ENCODE data around the gene SIVA1.
A peak's percentile ranks its signal among the peaks of the same experiment; 100 is the strongest.
"Not testable (repeated sequence)": the region's sequence is repeated elsewhere in the genome, so short reads cannot be mapped to it uniquely, and the experiment has no call there.

SIVA1 gene

DNA sequence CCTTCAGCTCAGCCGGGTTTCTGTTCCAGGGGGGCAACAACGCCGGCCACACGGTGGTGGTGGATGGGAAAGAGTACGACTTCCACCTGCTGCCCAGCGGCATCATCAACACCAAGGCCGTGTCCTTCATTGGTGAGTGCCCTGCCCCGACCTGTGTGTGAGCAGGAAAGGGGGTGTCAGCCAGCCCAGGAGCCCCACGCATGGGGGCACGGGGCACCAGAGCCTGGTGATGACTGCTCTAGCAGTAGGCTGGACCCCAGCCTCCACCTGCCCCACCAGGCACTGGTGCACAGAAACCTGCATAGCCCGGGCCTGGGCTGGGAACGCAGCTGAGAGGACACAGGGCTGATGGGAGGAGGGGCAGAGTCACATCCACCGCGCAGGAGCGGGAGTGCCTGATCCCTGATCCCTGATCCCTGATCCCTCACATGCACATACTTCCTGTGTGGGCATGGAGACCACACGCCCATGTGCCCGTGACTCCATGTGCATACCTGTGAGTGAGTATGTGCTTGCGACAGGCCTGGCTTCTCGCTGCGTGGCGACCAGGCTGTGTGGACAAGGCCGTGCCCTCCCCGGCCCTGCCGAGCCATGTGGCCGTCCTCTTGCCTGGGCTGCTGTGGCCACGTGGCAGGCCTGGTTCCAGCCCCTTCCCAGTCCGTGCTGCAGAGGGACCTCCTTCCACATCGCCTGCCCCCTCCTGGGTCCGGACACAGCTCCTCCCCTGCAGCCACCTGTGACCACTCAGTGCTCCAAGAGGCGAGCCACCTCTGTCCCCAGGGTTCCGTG lies 17.8 kb upstream of the SIVA1 start:
- DNase-seq (ENCODE audit: low spot score) = no peak

DNA sequence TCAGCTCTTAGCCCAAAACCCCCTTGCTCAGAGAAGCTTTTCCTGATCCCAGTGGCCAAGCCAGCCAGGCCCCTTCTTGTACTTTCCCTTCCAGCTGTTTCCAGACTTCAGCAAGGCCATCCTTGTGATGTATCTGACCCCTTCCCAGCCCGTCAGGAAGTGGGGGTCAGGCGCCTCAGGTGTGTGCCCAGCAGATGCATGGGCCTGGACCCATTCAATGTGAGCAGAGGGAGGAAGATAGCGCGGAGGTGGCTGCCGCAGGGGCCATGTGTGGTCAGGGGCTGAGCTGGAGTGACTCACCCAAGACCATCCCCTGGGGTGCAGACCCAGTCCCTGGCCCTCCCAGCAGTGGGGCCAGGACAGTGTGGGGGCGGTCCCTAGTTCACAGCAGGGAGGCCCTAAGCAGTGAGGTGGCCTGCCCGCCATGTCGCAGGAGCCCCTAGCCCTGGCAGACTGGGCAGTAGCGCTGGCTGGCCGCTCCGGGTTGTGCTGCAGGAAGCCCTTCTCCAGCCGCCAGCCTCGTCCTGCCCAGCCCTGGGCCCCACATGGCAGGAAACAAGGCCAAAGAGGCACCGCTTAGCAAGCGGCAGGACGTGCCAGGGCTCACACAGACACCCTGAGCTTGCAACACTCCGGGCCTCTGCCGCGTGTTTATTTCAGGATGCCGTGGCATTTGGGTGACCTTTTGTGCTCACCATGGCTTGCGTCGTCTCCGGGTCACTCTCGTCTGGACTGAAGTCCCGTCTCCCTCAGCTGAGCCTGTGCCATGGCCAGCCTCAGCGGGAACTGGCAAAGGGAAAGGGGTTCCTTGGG lies 16.9 kb upstream of the SIVA1 start:
- peak; percentile 70 for DNase-seq (ENCODE audit: low spot score)

DNA sequence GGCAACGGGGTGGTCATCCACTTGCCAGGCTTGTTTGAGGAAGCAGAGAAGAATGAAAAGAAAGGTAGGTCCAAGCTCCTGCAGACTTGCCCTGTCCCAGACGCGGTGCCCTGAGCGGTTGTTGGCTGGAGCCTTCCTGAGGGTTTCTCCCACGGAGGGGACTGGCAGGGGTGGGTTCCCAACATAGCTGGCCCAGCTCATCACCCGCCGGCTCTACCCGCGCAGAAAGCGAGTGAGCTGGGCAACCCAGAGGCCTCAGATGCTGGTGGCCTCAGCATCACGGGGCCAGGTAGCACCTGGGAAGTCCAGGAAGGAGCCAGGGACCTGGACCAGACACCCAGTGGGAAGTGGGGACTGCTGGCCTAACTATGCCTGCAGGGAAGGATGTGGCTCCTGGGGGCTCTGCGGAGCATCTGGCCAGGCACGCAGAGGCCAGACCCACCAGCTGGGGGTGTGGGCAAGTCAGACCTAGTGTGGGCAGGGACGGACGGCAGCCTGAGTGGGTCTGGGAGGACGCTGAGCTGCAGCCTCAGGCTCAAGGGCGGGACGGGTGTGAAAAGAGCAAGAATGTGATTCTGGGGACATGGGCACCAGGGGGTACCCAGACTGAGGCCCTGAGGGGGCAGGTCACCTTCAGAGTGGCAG lies 14.4 kb upstream of the SIVA1 start:
- no peak for DNase-seq (ENCODE audit: low spot score)

DNA sequence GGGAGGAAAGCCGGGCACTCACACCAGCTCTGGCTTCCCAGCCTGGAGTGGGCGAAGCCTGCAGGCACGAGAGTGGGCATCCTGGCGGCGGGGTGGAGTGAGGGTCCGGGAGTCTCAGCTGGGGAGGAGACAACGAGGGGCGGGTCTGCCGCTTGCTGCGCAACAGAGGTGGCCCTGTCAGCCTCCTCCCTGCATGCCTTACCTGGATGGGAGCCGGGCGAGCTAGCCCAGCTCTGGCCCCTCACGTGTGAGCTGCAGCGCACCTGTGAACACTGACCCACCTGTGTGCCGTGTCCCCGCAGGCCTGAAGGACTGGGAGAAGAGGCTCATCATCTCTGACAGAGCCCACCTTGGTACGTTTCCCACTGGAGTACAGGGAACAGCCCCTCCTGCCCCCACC lies 13.9 kb upstream of the SIVA1 start:
- no peak for DNase-seq (ENCODE audit: low spot score)

DNA sequence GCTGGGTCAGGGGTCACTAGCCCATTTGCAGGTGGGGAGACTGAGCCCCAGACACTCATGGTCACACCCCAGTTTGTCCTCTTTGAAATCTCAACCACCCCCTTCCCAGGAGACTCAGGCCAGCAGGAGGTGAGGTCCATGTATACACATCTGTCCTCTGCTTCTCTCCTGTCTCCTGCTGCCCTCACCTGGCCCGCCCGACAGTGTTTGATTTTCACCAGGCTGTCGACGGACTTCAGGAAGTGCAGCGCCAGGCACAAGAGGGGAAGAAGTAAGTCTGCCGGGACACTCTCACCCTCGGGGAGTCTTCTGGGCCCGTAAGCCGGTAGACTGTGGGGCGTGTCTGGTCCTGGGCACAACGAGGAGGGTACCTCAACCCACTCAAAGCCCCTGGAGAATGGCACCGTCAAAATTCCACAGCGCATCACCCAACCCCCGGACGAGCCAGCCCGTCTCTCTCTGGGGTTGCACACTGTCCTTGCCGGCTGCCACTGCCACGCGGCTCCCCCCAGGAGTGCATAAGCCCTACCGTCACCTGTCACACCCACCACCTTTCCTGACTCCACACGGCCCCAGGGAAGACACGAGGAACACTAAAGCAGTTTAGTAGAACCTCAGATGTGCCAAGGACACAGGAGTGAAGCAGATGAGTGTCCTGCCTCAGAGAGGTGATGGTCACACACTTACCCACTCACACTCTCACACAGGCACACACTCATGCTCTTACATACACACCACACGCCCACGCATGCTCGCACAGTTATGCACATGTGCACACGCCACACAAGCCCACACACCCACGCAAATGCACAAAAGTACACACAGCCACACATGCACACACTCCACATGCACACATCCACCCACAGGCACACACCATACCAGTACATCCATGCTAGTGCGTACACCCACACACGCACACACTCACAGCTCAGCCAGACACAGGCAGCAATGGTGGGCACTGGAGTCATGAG lies 13.1 kb upstream of the SIVA1 start:
- no peak for DNase-seq (ENCODE audit: low spot score)

DNA sequence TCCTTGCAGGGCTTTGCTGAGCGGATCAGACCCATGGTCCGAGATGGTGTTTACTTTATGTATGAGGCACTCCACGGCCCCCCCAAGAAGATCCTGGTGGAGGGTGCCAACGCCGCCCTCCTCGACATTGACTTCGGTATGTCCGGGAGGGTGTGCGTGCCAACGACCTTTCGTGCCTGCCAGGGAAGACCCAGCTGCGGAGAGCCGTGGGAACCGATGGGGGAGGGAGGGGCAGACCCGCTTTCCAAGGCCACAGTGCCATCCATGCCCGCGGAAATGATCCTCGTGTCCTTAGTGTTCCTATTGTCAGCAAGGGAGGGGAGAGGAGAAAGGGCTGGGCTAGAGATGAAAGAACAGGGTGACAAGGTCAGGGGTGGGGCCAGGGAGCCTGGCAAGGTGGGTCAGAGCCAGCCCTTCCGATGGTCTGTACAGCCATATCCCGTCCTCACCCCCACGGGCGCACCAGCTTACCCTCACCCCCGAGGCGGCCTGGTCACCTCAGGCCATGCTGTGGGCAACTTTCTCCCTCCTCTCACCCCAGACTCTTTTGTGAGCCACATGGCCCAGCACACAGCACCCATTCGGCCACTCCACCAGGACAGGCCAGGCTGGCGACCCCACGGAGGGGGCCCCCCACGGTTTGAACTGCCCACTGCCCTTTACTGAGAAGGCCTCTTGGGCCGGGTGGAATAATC lies 11.7 kb upstream of the SIVA1 start:
- no peak for DNase-seq (ENCODE audit: low spot score)

DNA sequence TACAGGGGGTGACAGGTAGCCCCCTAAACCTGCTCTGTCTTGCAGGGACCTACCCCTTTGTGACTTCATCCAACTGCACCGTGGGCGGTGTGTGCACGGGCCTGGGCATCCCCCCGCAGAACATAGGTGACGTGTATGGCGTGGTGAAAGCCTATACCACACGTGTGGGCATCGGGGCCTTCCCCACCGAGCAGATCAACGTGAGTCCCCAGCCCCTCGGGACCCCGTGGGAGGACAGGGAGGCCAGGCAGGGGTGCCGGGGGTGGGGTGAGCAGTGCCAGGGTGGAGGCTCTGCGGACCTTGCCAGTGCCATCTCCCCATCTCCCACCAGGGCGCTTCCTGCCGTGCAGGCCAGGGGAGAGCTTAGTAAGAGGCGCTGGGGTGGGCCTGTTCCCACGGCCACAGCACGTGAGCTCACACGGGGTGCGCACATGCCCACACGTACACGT lies 11.1 kb upstream of the SIVA1 start:
- no peak for DNase-seq (ENCODE audit: low spot score)

DNA sequence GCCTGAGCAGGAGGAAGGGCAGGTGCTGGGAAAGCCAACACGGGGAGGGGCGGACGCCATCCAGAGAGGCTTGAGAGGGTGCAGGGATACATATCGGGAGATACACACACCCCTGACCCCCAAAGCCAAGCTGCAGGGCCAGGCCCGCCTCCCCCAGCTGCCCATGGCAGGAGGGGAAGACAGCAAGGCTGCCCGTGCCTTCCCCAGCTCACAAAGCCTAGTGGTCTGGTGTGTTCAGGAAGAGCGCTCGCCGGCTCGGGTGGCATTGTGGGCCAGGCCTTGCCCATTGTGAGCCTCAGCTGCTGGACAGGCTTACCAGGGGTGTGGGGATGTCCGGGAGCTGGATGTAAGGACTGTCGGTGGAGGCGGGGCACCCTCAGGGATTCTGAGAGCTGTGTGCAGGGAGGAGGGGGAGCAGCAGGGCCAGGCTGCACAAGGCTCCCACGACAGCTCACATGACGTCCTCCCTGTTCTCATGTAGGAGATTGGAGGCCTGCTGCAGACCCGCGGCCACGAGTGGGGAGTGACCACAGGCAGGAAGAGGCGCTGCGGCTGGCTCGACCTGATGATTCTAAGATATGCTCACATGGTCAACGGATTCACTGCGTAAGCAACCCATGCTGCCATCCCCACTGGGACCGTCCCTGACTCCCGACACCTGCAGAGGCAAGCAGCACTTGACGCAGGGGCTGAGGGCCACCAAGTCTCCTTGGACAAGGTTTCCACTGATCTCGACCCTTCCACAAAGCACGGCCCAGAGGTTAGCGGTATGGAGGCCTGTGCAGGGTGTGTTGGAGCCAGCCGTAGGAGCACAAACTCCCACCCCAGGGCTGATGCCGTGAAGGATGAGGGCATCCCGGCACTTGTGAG lies 10.1 kb upstream of the SIVA1 start:
- DNase-seq (ENCODE audit: low spot score) = no peak

DNA sequence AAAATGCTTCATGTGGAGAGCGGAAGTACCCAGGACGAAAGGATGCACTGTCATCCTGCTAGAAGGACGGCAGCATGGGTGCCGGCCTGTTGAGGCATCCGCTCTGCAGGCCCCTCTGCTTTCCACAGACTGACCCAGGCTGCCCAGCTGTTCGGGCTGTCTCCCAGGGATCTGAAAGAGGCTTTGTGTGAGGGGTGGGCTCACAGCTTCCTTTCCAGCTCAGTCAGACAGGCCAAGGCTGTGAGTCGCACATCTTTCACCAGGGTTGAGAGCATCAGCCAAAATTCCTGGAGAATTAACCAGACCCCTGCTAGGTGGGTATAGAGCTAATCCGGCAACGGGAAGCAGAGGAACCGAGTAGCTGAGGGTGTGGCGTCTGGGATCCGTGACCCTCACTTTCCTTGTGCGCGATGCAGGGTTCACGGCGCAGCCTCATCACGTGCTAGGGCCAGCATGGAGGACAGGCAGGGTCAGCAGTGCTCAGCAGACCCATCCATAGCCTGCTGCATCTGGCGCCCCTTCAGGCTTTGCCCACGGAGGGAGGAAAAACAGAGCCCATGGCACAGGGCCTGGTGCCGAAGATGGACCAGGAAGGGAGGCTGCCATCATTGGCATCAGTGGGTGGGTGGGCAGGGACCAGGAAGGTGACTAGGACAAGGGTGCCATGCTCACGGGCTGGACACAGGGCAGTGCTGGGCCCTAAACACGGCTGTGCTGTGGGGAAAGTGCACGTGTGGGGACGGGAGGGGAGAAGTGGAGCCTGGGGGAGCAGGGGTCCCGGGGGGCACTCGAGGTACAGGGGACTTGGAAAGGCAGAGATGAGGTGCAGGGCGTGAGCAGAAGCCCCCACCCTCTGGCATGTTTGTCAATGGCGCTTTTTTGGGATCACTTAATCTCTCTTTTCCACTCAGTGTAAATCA lies 9.2 kb upstream of the SIVA1 start:
- no peak for DNase-seq (ENCODE audit: low spot score)

DNA sequence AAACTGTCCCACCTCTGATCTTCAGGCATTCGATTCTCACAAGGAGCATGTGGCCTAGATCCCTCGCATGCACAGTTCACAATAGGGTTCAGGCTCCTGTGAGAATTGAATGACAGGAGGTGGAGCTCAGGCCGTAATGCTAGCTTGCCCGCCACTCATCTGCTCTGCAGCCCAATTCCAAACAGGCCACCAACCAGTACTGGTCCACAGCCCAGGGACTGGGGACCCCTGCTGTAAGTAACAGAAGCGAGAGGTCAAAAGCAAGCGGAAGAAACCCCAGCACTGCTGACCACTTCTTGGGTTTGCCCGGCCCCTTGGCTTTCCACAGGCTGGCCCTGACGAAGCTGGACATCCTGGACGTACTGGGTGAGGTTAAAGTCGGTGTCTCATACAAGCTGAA lies 8.5 kb upstream of the SIVA1 start:
- no peak for DNase-seq (ENCODE audit: low spot score)

DNA sequence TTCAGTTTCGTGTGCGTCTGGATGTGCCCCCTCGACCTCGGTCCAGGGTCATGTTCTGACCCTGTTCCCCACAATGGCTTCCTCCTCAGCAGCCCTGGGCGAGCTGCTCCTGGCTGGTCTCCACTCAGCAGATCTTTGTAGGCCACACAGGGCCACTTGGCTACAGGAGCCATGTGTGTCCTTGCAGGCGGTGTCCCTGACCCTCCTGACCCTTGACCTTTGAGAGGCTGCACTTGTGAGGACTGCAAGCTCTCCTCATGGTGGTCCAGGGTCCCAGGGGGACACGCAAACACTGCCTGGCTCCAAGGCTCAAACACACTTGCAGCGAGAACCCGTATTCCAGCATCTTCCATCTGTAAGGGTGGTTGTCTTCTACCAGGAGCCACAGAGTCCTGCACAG lies 7.5 kb upstream of the SIVA1 start:
- no peak for DNase-seq (ENCODE audit: low spot score)

DNA sequence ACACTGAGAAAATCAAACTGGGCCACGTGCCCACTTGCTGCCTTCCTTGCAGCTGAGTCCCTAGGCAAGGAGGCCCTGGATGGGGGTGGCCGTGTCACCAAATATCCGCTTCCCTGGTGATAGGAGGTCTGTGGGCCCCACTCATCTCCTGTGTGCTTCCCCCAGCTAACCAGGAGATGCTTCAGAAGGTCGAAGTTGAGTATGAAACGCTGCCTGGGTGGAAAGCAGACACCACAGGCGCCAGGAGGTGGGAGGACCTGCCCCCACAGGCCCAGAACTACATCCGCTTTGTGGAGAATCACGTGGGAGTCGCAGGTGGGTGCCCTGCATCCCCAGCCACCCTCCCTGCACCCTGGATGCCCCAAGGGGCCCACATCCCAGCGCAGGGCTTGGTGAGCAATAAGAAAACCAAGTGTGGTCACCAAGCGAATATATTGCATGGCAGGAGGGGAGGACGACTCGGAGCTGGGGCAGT lies 6.8 kb upstream of the SIVA1 start:
- no peak for DNase-seq (ENCODE audit: low spot score)

DNA sequence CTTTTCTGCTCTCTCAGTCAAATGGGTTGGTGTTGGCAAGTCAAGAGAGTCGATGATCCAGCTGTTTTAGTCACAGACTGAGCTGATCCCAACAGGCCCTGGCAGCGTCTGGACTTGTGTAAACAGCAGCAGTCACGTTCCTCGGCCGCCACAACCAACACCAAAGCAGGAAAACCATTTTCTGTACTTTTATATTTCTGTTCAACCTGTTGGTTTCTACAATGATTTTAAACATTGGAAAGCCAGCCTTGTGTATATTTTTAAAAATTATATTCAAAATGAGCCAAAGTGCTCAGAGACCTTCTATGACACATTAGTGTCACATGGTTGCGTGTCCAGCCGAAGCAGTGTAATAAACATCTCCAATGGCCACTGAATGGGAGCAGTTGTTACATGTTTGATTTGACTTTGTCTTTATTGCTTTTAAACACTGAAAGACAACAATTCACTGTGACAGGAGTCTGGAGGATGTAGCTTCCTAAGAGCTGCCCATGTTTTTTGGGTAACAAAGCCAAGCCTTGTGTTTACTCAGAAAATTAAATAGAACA lies 5.9 kb upstream of the SIVA1 start:
- peak; percentile 71 for DNase-seq (ENCODE audit: low spot score)

DNA sequence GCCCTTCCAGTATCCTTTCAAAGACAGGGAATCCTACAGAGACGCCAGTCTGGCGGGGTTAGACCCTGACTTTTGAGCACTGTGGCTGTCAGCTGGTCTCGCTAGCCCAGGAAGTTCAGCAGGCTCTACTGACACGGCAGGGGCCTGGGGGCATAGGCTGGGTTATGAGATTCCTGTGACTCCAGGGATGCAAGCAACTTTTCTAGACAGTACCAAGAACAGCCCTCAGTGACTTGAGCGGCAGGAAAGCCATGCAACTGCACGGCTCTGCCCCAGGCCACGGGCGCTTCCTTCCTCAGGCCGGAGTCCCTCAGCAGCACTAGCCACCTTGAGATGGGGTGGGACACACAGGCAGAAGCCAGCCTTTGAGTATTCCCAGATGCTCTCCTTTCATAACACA lies 5.1 kb upstream of the SIVA1 start:
- DNase-seq (ENCODE audit: low spot score) = no peak

DNA sequence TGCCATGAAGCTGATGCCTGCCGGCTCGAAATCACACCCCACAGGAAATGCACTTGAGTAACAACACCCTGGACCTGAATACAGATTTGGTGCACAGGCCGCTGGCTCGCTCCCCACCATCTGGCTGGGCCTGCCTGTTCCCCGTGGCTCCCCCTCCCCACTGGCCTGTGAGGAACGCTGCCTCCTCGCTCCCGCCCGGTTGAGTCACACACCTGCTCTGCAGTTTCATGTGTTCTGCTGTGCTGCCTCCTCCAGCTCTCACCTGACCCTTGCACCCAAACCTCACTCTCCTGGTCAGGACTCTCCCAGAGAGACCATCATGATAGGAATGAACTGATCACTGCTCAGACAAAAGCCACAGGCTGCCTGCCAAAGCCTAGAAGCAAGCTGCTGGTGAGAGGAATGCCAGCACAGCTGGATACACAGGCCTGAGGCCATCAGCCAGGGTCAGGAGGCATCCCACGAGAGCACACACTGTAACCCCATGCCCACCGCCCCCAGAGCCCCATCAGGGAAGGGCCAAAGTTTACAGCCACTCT lies 3.8 kb upstream of the SIVA1 start:
- peak; percentile 77 for DNase-seq (ENCODE audit: low spot score)

DNA sequence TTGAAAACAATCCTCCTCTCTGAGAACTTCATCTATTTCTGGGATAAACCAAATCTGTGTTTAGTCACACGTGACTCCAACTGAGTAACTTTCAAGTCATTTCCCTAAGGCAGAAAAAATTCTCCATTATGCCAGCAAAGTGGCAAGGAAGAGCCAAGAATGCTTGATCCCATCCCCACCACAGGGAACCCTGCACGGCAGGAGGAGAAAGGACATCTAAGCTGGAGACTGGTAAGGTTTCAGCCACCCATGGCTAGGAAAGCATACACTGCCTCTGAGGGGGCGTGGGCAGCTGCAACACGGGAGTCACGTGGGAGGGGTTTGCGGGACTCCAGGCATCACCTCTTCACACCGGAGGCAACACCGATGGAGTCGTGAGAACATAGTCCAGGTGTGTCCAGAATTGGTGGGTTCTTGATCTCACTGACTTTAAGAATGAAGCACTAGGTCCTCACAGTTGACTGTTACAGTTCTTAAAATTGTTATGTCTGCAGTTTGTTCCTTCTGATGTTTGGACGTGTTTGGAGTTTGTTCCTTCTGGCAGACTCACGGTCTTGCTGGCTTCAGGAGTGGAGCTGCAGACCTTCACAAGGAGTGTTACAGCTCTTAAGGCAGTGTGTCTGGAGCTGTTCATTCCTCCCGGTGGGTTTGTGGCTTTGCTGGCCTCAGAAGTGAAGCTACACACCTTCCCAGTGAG lies 2.7 kb upstream of the SIVA1 start:
- DNase-seq (ENCODE audit: low spot score) = no peak

DNA sequence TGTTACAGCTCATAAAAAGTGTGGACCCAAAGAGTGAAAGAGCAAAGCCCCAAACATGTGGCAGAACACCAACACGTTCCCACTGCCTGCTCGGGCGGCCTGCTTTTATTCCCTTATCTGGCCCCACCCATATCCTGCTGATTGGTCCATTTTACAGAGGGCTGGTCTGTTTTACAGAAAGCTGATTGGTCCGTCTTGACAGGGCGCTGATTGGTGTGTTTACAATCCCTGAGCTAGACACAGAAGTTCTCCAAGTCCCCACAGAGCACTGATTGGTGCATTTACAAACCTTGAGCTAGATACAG lies 2.2 kb upstream of the SIVA1 start:
- not testable (repeated sequence) for DNase-seq (ENCODE audit: low spot score)
